Activated T-helper 2 cell treated with anti-CD3 and anti-CD28 coated beads, Interferon-gamma antibody, Interleukin-2, Interleukin-4, amounts not matched to agents 10 μg/mL and 5 μg/mL and 100 μg/mL, durations not matched to agents 14 hours and 24 hours and 36 hours (primary cell): Measurements from ENCODE around the gene PAPOLA. TPM values are rescaled to one million over a fixed set of nuclear protein-coding genes. Genes with fewer than 3 reads are reported as not detected.

Experiments
- DNase-seq: peaks from one replicate; pipeline ENCODE4 v3.0.0; 2021; ENCODE audit warnings: low spot score
- H3K27ac Mint-ChIP-seq: one replicate; pipeline ENCODE4 v1.8.0; 2021; ENCODE audit warnings: mixed read lengths
- H3K27me3 Mint-ChIP-seq: one replicate; pipeline ENCODE4 v1.8.0; 2021; ENCODE audit warnings: low read depth, mixed read lengths
- H3K36me3 Mint-ChIP-seq: one replicate; pipeline ENCODE4 v1.8.0; 2021; ENCODE audit warnings: low read depth, mixed read lengths
- H3K4me1 Mint-ChIP-seq: one replicate; pipeline ENCODE4 v1.8.0; 2021; ENCODE audit warnings: low read depth, mixed read lengths
- H3K4me3 Mint-ChIP-seq: one replicate; pipeline ENCODE4 v1.8.0; 2021; ENCODE audit warnings: low read depth, mild to moderate bottlenecking, moderate library complexity, mixed read lengths
- H3K9me3 Mint-ChIP-seq: one replicate; pipeline ENCODE4 v1.8.0; 2021; ENCODE audit warnings: mixed read lengths
- intact Hi-C: fragments of 100-400 bp; cut with micrococcal nuclease; formaldehyde crosslinking; loops from one replicate; pipeline ENCODE4 v1.15.1; 2023
- total RNA-seq: library from RNA; stranded (reverse); gene quantifications from 2 replicates; pipeline ENCODE4 v1.2.3, GENCODE V29; 2022

Gene PAPOLA
- total RNA-seq, 1 donor from 2014 or later, result 217 TPM

DNA sequence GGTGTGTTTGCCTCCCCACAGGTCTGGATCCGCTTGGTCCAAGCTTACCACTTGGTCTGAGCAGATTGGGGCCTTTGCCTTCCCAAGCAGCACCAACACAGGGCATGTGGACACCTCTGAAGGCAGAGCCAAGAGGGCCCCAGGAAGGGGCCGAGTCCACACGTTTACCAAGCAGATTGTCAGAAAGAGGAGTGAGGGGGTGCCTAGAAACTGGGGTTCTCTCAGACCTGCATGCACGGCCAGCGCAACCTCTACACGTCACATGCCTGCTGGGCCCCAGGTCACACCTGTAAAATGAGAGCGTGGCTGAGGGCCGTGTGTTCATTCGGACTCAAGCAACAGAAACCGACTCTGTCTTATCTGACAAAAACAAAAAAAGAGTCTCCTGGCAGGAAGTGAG, 96.9 kb downstream of the PAPOLA start:
- intact Hi-C loops, result no loop called here
- H3K27me3 Mint-ChIP-seq, result peaks cover 3% of the 10 kb centered on the region

DNA sequence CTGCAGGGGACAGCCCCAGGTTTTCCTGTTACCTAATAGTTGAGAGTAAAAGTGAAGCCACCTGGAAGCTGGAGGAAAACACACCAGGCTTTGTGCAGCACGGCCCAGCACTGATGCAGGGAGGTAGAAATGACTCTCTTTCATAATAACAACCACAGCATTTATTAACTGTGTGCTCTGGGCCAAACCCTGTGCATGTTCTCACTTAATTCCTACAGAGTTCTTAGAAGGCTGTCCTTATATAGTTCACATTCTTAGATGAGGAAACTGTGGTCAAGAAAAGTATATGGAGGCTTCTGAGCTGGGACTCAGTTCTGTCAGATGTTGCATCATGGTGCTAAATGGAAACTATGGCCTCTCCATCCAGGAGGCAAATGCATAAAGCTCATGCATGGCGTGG, 100.0 kb downstream of the PAPOLA start:
- peaks cover 1% of the 10 kb centered on the region for H3K4me1 Mint-ChIP-seq

More for the DNA sequence above, 96.9 kb downstream of the PAPOLA start:
- Mint-ChIP-seq H3K36me3 (no peaks in the 10 kb centered on the region), H3K27ac (no peak overlapping the region), H3K4me3 (no peak overlapping the region), H3K4me1 (peaks cover 1% of the 10 kb centered on the region), H3K9me3 (no peaks in the 10 kb centered on the region)
- DNase-seq, result no peak

DNA sequence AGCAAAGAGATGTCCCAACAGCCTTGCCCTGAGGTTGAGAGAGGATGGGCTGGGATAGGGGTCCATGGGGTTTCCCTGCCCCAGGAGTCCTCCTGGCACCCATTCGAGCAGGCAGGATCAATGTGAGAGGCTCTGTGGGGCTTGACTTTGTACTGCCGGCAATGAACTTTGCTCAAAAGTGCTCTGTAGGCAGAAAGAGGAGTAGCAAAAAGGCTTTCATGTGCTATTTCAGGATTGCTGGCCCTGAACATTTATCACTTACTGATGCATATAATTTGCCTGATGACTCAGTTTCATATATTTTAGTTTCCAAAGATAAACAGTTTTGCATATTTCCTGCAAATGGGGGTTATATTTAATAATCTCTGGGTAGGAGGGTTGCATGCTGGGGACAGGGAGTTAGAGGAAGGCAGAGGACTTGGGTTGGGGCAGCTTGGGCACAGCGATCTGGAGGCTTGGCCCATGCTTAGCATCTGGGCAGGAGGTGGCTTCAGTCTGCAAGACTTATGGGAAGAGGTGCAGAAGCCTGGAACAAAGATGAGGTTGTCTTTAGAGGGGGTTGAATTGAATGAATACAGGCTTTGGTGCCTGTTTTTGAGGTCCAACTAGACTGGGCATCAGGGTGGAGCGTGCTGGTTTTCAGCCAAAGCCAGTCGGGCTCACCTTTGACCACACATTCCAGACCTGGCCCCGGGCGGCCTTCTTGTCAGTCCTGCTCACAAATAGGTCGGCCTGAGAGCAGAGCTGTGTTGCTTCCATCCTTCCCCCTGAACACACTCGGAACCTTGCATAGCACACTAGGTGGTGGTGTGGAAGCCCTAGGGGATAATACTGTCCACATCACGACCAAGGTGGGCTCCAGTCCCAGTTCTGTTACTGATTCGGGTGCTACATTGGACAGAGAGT, 101.4 kb downstream of the PAPOLA start:
- H3K9me3 Mint-ChIP-seq, result no peaks in the 10 kb centered on the region
- H3K27ac Mint-ChIP-seq, result no peak overlapping the region
- H3K27me3 Mint-ChIP-seq, result no peaks in the 10 kb centered on the region

More for the DNA sequence above, 100.0 kb downstream of the PAPOLA start:
- intact Hi-C loops, result no loop called here
- Mint-ChIP-seq H3K4me3 (no peak overlapping the region), H3K36me3 (no peaks in the 10 kb centered on the region), H3K27me3 (no peaks in the 10 kb centered on the region), H3K9me3 (no peaks in the 10 kb centered on the region), H3K27ac (no peak overlapping the region)
- DNase-seq, result no peak

GRCh38 chr14:96614481-96614881, 112.3 kb downstream of the PAPOLA start:
- Mint-ChIP-seq H3K4me3 (no peak overlapping the region), H3K9me3 (no peaks in the 10 kb centered on the region), H3K27ac (no peak overlapping the region), H3K27me3 (peaks cover 9% of the 10 kb centered on the region), H3K4me1 (no peaks in the 10 kb centered on the region), H3K36me3 (no peaks in the 10 kb centered on the region)
- no peak for DNase-seq
- intact Hi-C loops, result no loop called here

More for the DNA sequence above, 101.4 kb downstream of the PAPOLA start:
- Mint-ChIP-seq H3K4me1 (peaks cover 1% of the 10 kb centered on the region), H3K36me3 (no peaks in the 10 kb centered on the region), H3K4me3 (no peak overlapping the region)
- intact Hi-C loops, result no loop called here
- DNase-seq, result no peak

- Mint-ChIP-seq H3K9me3 (no peaks in the 10 kb centered on the region), H3K4me3 (no peak overlapping the region), H3K27ac (no peak overlapping the region), H3K36me3 (no peaks in the 10 kb centered on the region), H3K4me1 (no peaks in the 10 kb centered on the region), H3K27me3 (peaks cover under 1% of the 10 kb centered on the region)
- intact Hi-C loops, result no loop called here
- DNase-seq, result no peak
These were observed 114.1 kb downstream of the PAPOLA start for GRCh38 chr14:96616161-96616721.

Other genes starting within 250 kb of the PAPOLA start
- gene BDKRB1, start 246.2 kb upstream of the PAPOLA start, total RNA-seq, result not detected in 2 replicates
- 18.3 and 23.8 TPM in 2 replicates for gene ATG2B, start 139.0 kb upstream of the PAPOLA start, total RNA-seq
- 21.3 and 21.4 TPM in 2 replicates for gene GSKIP, start 138.9 kb upstream of the PAPOLA start, total RNA-seq
- gene AK7, start 110.3 kb upstream of the PAPOLA start, total RNA-seq, result 0.62 and 0.66 TPM in 2 replicates